Smooth muscle cell (in vitro differentiated cells): ENCODE results near the gene MTOR. TPM values are rescaled to one million over a fixed set of nuclear protein-coding genes. Genes with fewer than 3 reads are reported as not detected.
"Not testable (repeated sequence)": the region's sequence is repeated elsewhere in the genome, so short reads cannot be mapped to it uniquely, and the experiment has no call there.

Experiments
- DNase-seq: peaks from one replicate; lab custom pipeline; 2025; ENCODE audit not compliant: unreplicated experiment; lab: John Stamatoyannopoulos, UW
- H2AFZ ChIP-seq: fragments of 200-600 bp; sonication (generic); 2 replicates; pipeline ENCODE4 v1.6.0; 2016; ENCODE audit warnings: antibody characterized with exemption, low read depth, mild to moderate bottlenecking
- H3F3A ChIP-seq: fragments of 200-600 bp; sonication (generic); 2 replicates; pipeline ENCODE4 v1.6.0; 2017; ENCODE audit warnings: antibody characterized with exemption, low read depth
- H3K27ac ChIP-seq: fragments of 200-600 bp; sonication (generic); 2 replicates; pipeline ENCODE4 v1.5.1; 2016; ENCODE audit warnings: low read depth, mild to moderate bottlenecking
- H3K27me3 ChIP-seq: fragments of 200-600 bp; sonication (generic); 2 replicates; pipeline ENCODE4 v1.6.1; 2016; ENCODE audit warnings: low read depth, mild to moderate bottlenecking
- H3K36me3 ChIP-seq: fragments of 200-600 bp; sonication (generic); 2 replicates; pipeline ENCODE4 v1.5.1; 2016; ENCODE audit warnings: low read depth
- H3K4me1 ChIP-seq: fragments of 200-600 bp; sonication (generic); 2 replicates; pipeline ENCODE4 v1.5.1; 2016; ENCODE audit warnings: low read depth
- H3K4me2 ChIP-seq: fragments of 200-600 bp; sonication (generic); 2 replicates; pipeline ENCODE4 v1.6.0; 2016; ENCODE audit warnings: mild to moderate bottlenecking
- H3K4me3 ChIP-seq: fragments of 200-600 bp; sonication (generic); 2 replicates; pipeline ENCODE4 v1.5.1; 2016; ENCODE audit warnings: mild to moderate bottlenecking
- H3K79me2 ChIP-seq: fragments of 200-600 bp; sonication (generic); 2 replicates; pipeline ENCODE4 v1.6.0; 2016; ENCODE audit warnings: low read depth, mild to moderate bottlenecking
- H3K9ac ChIP-seq: fragments of 200-600 bp; sonication (generic); 2 replicates; pipeline ENCODE4 v1.6.0; 2016; ENCODE audit warnings: low read depth
- H3K9me3 ChIP-seq: fragments of 200-600 bp; sonication (generic); replicated peaks from 2 replicates; pipeline ENCODE4 v1.5.1; 2016; ENCODE audit warnings: low read depth
- H4K20me1 ChIP-seq: fragments of 200-600 bp; sonication (generic); 2 replicates; pipeline ENCODE4 v1.6.0; 2016; ENCODE audit warnings: low read depth
- WGBS: methylation state at CpG from one replicate; pipeline ENCODE4 v1.1.7; 2016; ENCODE audit warnings: low lambda C conversion rate; 5-methylcytosine and 5-hydroxymethylcytosine counted together
- polyA plus RNA-seq: library from polyadenylated mRNA; unstranded; fragments of >200 nt; fragmentation: Nextera tagmentation; extraction: Ambion mirVana; gene quantifications from 2 replicates; pipeline ENCODE4 v1.2.1, GENCODE V29; 2016
- total RNA-seq: library from RNA; depleted of rRNA; stranded (reverse); fragments of >200 nt; gene quantifications from 2 replicates; pipeline ENCODE4 v1.2.3, GENCODE V29; 2014
- TF ChIP-seq, protein P1 (sequence below): fragments of 200-600 bp; sonication (generic); IDR thresholded peaks from 2 replicates; pipeline ENCODE4 v1.5.1; 2017; ENCODE audit warnings: borderline replicate concordance, mild to moderate bottlenecking, antibody characterized with exemption; ENCODE audit not compliant: insufficient read depth, poor library complexity, severe bottlenecking

The MTOR gene
- total and polyA plus RNA-seq, 2 experiments from 2014 or later: 11.2 to 26.8 TPM

DNA sequence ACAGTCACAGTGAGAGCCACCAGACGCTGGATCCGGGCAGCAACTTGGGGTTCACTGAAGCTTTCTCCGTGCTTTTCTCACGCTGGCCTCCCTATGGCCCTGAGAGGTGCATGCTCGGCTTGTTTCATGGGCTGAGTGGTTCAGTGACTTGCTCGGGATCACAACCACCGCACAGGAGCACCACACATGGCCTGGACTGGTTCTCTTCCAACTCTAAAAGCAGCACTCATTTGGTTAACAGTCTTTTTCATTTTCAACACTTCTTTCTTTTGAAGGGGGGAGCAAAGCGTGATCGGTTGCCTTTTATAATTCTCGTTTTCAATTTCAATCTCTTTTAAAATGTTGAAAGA, 36.8 kb upstream of the MTOR start:
- Histone ChIP-seq H3K79me2 (no peaks in the 10 kb centered on the region), H3F3A (no peaks in the 10 kb centered on the region), H3K9ac (no peak overlapping the region), H2AFZ (no peak overlapping the region), H3K27ac (no peak overlapping the region), H3K4me1 (no peaks in the 10 kb centered on the region), H3K9me3 (no peaks in the 10 kb centered on the region), H3K36me3 (no peaks in the 10 kb centered on the region), H3K4me3 (no peak overlapping the region), H3K27me3 (no peaks in the 10 kb centered on the region), H4K20me1 (no peaks in the 10 kb centered on the region), H3K4me2 (no peak overlapping the region)
- TF ChIP-seq, protein P1, sequence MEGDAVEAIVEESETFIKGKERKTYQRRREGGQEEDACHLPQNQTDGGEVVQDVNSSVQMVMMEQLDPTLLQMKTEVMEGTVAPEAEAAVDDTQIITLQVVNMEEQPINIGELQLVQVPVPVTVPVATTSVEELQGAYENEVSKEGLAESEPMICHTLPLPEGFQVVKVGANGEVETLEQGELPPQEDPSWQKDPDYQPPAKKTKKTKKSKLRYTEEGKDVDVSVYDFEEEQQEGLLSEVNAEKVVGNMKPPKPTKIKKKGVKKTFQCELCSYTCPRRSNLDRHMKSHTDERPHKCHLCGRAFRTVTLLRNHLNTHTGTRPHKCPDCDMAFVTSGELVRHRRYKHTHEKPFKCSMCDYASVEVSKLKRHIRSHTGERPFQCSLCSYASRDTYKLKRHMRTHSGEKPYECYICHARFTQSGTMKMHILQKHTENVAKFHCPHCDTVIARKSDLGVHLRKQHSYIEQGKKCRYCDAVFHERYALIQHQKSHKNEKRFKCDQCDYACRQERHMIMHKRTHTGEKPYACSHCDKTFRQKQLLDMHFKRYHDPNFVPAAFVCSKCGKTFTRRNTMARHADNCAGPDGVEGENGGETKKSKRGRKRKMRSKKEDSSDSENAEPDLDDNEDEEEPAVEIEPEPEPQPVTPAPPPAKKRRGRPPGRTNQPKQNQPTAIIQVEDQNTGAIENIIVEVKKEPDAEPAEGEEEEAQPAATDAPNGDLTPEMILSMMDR: no peak
- DNase-seq: no peak
- WGBS: 84% methylated on average over 10 of the region's 10 CpGs

DNA sequence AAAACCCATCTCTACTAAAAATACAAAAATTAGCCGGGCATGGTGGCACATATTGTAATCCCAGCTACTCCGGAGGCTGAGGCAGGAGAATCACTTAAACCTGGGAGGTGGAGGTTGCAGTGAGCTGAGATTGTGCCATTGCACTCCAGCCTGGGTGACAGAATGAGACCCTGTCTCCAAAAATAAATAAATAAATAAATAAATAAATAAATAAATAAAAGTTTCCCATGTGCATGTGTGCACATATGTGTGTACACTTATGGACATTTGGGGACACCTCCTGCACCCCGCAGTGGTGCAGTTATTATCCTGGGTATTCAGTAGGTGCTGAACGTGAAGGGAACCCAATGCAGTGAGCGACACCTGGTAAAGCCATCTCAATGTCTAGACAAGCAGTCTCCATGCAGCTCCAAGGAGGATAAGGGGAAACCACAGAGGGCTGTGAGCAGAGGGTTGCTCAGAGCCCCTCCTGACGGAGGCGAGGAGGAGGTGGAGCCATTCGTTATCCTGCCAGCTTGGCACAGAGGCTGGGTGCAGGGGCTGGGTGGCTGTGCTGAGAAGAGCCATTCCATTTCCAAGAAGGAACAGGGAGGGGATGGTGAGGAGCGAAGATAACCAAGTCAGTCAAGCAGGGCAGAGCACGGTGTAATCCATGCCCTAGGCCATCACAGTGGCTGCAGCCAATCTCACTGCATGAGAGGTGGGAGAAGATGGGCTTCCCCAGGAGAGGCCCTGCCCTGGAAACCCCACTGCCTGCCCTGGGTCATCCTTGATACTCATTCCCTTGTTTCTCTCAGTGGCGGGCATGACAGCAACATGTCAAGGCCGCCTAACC, 36.3 kb upstream of the MTOR start:
- H3K27me3 ChIP-seq: no peaks in the 10 kb centered on the region
- H2AFZ ChIP-seq: no peak overlapping the region
- H3F3A ChIP-seq: no peaks in the 10 kb centered on the region
- no peaks in the 10 kb centered on the region for H3K36me3 ChIP-seq
- TF ChIP-seq, protein P1: no peak
- H3K9ac ChIP-seq: no peak overlapping the region
- H3K4me3 ChIP-seq: no peak overlapping the region
- no peaks in the 10 kb centered on the region for H3K79me2 ChIP-seq
- H3K4me1 ChIP-seq: no peaks in the 10 kb centered on the region
- WGBS: 92% methylated on average over 12 of the region's 12 CpGs
- DNase-seq: no peak
- no peaks in the 10 kb centered on the region for H4K20me1 ChIP-seq
- H3K9me3 ChIP-seq: no peaks in the 10 kb centered on the region
- no peak overlapping the region for H3K27ac ChIP-seq
- H3K4me2 ChIP-seq: no peak overlapping the region

DNA sequence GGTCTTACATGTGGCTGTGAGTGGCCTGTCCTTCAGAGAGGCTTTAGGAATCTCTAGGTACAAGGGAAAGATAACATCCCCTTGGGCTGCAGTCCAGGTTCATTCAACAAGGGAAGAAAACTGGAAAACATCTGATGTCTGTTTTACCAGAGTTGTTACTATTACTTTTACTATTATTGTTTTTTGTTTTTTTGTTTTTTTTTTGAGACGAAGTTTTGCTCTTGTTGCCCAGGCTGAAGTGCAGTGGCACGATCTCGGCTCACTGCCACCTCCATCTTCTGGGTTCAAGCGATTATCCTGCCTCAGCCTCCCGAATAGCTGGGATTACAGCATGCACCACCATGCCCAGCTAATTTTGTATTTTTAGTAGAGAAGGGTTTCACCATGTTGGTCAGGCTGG, 35.4 kb upstream of the MTOR start:
- not testable (repeated sequence) for H3K79me2 ChIP-seq, H3K36me3 ChIP-seq, DNase-seq, H2AFZ ChIP-seq, H3K4me3 ChIP-seq, H3K9me3 ChIP-seq, H3K27me3 ChIP-seq, H3K4me1 ChIP-seq, H3K4me2 ChIP-seq, H3K9ac ChIP-seq, H3F3A ChIP-seq, H4K20me1 ChIP-seq, H3K27ac ChIP-seq
- 95% methylated on average over 5 of the region's 5 CpGs for WGBS

DNA sequence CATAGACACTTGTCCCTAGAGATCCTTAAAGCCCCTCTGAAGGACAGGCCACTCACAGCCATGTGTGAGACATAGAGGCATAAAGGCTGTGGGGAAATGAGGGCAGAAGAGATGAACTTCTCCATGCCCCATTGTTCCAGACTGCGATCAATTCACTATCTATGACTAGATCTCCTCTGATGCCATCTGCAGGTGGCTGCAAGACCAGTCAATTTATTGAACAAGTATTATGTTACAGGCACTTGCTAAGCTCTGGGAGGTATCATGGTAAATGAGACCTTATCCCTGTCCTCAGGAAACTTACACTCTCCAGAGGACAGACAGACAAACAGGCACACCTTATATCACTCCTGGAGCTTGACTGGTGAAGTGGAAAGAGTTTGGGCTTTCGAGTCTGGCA, 33.6 kb upstream of the MTOR start:
- Histone ChIP-seq H3K4me3 (no peak overlapping the region), H3K9me3 (no peaks in the 10 kb centered on the region), H3K79me2 (no peaks in the 10 kb centered on the region), H3K36me3 (no peaks in the 10 kb centered on the region), H3K4me1 (no peaks in the 10 kb centered on the region), H3K9ac (no peak overlapping the region), H2AFZ (no peak overlapping the region), H3F3A (no peaks in the 10 kb centered on the region), H4K20me1 (no peaks in the 10 kb centered on the region), H3K4me2 (no peak overlapping the region), H3K27ac (no peak overlapping the region), H3K27me3 (no peaks in the 10 kb centered on the region)
- DNase-seq: no peak
- WGBS: 94% methylated on average over 2 of the region's 2 CpGs
- TF ChIP-seq, protein P1: no peak
